Activated CD4-positive, alpha-beta memory T cell treated with anti-CD3 and anti-CD28 coated beads, Interleukin-2, amount 10 ng/mL, durations not matched to agents 7 days and 5 days (primary cell): ENCODE results near the gene LDLRAP1. TPM values are rescaled to one million over a fixed set of nuclear protein-coding genes. Genes with fewer than 3 reads are reported as not detected.

Source experiments
- CTCF ChIA-PET: fragments of 350-600 bp; sonication (Branson Sonifier 250); formaldehyde crosslinking; loops from one replicate; lab custom pipeline; 2021; ENCODE audit warnings: antibody characterized with exemption, inconsistent platforms; lab: Charles Lee
- POLR2A ChIA-PET: fragments of 350-600 bp; sonication (Branson Sonifier 250); formaldehyde crosslinking; loops from one replicate; lab custom pipeline; 2021; ENCODE audit warnings: antibody characterized with exemption; lab: Charles Lee
- DNase-seq: peaks from one replicate; pipeline ENCODE4 v3.0.0-alpha.2; 2020
- H3K27ac Mint-ChIP-seq: one replicate; pipeline ENCODE4 v1.8.0; 2021; ENCODE audit warnings: mild to moderate bottlenecking, mixed read lengths
- H3K27me3 Mint-ChIP-seq: one replicate; pipeline ENCODE4 v1.8.0; 2021; ENCODE audit warnings: mixed read lengths
- H3K36me3 Mint-ChIP-seq: one replicate; pipeline ENCODE4 v1.8.0; 2021; ENCODE audit warnings: low read depth, mixed read lengths
- H3K4me1 Mint-ChIP-seq: one replicate; pipeline ENCODE4 v1.8.0; 2021; ENCODE audit warnings: mixed read lengths
- H3K4me3 Mint-ChIP-seq: one replicate; pipeline ENCODE4 v1.8.0; 2021; ENCODE audit warnings: mild to moderate bottlenecking, mixed read lengths
- H3K9me3 Mint-ChIP-seq: one replicate; pipeline ENCODE4 v1.8.0; 2021; ENCODE audit warnings: mixed read lengths
- total RNA-seq, 2 experiments: library from RNA; stranded (reverse); gene quantifications; one replicate each; pipeline ENCODE4 v1.2.3, GENCODE V29; 2021

LDLRAP1 gene
- total RNA-seq, 2 experiments from 2014 or later = 26.4 to 27.7 TPM

DNA sequence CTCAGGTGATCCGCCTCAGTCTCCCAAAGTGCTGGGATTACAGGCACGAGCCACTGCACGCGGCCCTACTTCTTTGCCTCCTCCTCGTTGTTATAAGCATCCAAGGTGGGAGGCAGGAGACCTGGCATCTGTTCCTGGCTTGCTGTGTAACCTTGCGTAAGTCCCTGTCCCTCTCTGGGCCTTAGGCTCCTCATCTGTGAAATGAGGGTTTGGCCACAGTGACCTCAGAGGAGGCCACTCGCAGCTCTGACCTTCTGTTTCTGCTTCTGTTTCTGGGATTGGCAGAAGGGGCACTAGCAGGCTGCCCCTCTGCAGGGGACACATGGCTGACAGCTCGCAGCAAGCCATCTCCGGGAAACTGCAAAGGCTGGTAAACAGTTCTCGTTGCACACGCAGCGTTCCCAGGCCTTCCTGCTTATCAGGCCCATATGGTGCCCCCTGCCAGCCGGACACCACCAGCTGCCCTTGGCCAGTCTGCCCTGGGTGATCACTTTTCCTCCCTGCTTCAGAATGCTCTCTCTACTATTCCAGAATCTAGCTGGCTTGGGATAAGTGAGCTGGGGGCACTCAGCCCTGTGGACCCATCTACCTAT lies 2.6 kb upstream of the LDLRAP1 start:
- ChIA-PET CTCF (interaction anchor here (0.6 kb wide), 2 partner anchors 60 to 253 kb away, joined by 3 read pairs; no protein-coding TSS in a partner anchor), POLR2A (interaction anchor here (1.0 kb wide), 1 partner anchor 8 kb away, joined by 3 read pairs; no protein-coding TSS in a partner anchor)
- DNase-seq = no peak
- Mint-ChIP-seq H3K27me3 (peaks cover 19% of the 10 kb centered on the region), H3K27ac (no peak overlapping the region), H3K9me3 (no peaks in the 10 kb centered on the region), H3K4me3 (no peak overlapping the region), H3K36me3 (peaks cover 4% of the 10 kb centered on the region), H3K4me1 (peaks cover 16% of the 10 kb centered on the region)

DNA sequence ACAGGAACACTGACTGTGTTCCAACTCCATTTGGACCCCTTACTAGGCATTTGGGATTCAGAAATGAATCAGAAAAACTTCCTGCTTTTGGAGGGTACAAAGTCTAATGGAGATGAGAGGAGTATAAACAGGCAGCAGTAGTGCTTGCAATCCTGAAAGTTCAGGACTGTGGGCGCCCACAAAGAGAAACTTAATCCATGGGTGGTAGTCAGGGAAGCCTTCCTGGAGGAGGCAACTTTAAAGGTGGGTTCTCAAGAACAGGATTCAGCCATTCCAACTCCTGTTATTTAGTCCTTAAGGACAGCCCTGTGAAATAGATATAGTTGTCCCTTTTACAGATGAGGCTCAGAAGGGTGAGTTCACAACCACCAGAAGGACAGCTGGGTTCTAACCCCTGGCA lies 2.0 kb upstream of the LDLRAP1 start:
- Mint-ChIP-seq H3K27me3 (peaks cover 14% of the 10 kb centered on the region), H3K9me3 (no peaks in the 10 kb centered on the region), H3K4me1 (peaks cover 17% of the 10 kb centered on the region), H3K27ac (no peak overlapping the region), H3K36me3 (peaks cover 5% of the 10 kb centered on the region), H3K4me3 (no peak overlapping the region)
- no peak for DNase-seq
- CTCF ChIA-PET = interaction anchor here (0.6 kb wide), 1 partner anchor 61 kb away, joined by 3 read pairs; no protein-coding TSS in a partner anchor
- POLR2A ChIA-PET = no interaction called here

DNA sequence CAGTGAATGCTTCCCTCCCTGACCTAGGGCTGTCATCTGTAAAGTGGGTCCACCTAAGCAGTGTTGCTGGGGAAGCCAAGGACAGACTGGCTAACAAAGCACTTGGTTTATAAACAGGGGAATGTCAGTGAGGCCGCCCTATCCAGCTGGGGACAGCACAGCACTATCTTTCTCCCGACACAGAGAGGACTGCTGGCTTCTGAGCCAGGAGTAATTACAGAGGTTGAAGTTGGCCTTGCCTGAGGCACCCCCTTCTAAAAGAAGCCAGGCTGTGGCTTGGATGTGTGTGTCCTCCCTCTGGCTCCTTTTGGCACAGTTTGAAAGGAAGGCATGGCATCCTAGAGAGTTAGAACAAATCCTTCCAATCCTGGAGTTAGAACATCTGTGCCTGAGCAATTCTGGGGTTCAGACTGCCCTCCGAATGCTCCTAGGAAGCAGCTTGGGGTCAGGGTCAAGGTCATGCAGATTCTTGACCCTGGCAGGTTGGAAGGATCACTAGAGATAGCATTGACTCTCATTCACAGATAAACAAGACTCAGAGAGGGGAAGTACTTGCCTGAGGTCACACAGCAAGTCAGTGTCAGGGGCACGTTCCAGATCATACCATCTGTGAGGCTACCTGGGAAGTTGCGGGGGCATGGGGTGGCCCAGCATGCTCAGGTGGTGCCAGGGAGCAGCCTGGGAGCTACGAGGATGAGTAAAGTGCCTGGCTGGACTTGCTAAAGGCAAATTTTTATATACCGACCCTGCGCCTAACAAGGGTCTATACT lies 1.3 kb upstream of the LDLRAP1 start:
- no peaks in the 10 kb centered on the region for H3K9me3 Mint-ChIP-seq
- peak overlapping the region; percentile 61 for H3K4me3 Mint-ChIP-seq
- peaks cover 21% of the 10 kb centered on the region for H3K4me1 Mint-ChIP-seq
- no peak for DNase-seq
- H3K36me3 Mint-ChIP-seq = peaks cover 8% of the 10 kb centered on the region
- no peak overlapping the region for H3K27ac Mint-ChIP-seq
- CTCF ChIA-PET = interaction anchor here (1.0 kb wide), 1 partner anchor 70 kb away, joined by 4 read pairs; no protein-coding TSS in a partner anchor
- POLR2A ChIA-PET = no interaction called here
- H3K27me3 Mint-ChIP-seq = peaks cover 8% of the 10 kb centered on the region

DNA sequence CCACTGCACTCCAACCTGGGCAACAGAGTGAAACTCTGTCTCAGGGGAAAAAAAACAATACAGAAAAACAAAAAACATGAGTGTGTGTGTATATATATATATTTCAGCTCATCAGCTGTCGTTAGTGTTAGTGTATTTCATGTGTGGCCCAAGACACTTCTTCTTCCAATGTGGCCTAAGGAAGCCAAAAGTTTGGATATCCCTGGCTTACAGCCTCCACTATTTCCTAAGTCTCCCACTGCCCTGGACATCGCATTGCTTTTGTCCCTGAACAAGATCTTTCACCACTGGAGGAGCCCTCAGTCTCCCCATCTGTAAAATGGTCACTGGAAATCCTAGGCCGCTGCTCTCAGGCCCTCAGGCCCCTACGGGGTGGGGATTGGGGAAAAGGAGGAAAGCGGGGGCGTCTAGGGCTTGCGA lies 391 bp upstream of the LDLRAP1 start:
- ChIA-PET POLR2A (interaction anchor here (0.9 to 1.5 kb wide), 6 partner anchors 22 to 362 kb away, joined by 3 to 6 read pairs (median 4); partner anchors contain the start of gene MACO1), CTCF (interaction anchor here (1.0 kb wide), 1 partner anchor 69 kb away, joined by 4 read pairs; no protein-coding TSS in a partner anchor)
- Mint-ChIP-seq H3K36me3 (peaks cover 8% of the 10 kb centered on the region), H3K4me3 (peak overlapping the region; percentile 61), H3K27me3 (peaks cover 7% of the 10 kb centered on the region), H3K4me1 (peaks cover 26% of the 10 kb centered on the region), H3K27ac (peak overlapping the region; percentile 40), H3K9me3 (no peaks in the 10 kb centered on the region)
- no peak for DNase-seq

DNA sequence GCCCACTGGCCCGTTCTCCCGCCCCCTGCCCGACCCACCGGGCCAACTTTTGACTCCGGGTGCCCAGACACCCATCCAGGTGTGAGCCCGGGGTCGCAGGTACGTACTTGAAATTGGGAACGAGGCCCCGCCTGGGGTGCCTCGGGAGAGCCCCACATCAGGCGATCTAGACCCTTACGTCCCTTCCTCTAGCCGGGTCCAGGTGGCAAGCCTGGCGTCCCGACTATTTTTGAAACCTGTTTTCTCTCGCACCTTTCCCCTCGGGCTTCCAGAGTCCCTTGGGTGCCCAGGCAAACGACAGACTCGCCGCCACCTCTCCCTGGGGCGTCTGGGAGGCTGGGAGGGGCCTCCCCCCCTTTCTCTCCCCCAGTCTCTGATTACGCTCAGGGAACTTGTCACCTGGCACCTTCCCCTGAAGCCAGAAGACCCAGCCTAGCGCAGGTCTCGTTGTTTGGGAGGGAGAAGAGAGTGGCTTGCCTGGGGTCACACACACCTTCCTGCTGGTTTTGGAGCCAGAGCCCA lies 898 bp downstream of the LDLRAP1 start:
- Mint-ChIP-seq H3K27ac (no peak overlapping the region), H3K36me3 (peaks cover 8% of the 10 kb centered on the region), H3K9me3 (no peaks in the 10 kb centered on the region), H3K4me1 (peaks cover 38% of the 10 kb centered on the region), H3K27me3 (peaks cover 6% of the 10 kb centered on the region), H3K4me3 (peak overlapping the region; percentile 75)
- ChIA-PET CTCF (no interaction called here), POLR2A (interaction anchor here (0.9 to 1.5 kb wide), 4 partner anchors 21 to 311 kb away, joined by 3 to 6 read pairs (median 5); partner anchors contain the start of gene MACO1)
- no peak for DNase-seq

DNA sequence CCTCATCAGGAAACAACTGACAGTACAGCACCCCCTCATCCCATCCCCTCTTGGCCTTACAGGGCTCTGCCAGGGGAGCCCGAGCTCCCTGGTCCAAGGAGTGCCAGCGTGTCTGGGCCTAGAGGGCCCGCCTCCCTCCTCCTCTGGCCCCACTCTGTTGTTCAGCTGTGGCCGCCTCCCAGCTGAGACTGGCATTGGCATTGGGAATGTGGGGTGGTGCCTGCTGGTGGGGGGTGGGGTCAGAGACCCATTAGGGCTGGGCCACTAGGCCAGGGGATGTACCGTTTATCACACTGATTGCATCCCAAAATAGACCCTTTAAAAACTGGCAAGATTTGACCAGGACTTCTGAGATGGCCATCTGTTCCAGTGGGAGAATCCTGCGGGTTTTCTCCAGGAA lies 1.4 kb downstream of the LDLRAP1 start:
- POLR2A ChIA-PET = no interaction called here
- H3K4me1 Mint-ChIP-seq = peaks cover 43% of the 10 kb centered on the region
- peaks cover 8% of the 10 kb centered on the region for H3K36me3 Mint-ChIP-seq
- H3K27me3 Mint-ChIP-seq = peaks cover 6% of the 10 kb centered on the region
- no peak for DNase-seq
- H3K9me3 Mint-ChIP-seq = no peaks in the 10 kb centered on the region
- peak overlapping the region; percentile 75 for H3K4me3 Mint-ChIP-seq
- CTCF ChIA-PET = no interaction called here
- H3K27ac Mint-ChIP-seq = no peak overlapping the region

DNA sequence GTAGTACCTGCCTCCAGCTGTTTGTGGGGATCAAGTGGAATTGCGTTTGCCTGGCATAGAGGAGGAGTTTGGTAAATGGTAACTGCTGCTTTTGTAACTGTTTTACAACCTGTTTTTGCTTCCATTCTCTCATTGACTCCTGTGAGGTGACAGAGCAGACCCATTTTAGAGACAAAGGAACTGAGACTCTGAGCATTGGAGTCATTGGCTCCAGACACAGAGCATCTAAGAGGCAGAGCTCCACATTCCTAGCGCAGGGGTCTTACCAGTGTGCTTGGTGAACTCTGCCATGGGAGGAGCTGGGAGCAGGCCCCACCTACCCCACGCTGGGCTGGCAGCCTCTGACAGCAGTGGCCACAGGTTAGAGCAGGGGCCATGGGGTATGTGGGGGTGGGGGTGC lies 2.4 kb downstream of the LDLRAP1 start:
- no peaks in the 10 kb centered on the region for H3K9me3 Mint-ChIP-seq
- H3K4me1 Mint-ChIP-seq = peaks cover 53% of the 10 kb centered on the region
- H3K4me3 Mint-ChIP-seq = peak overlapping the region; percentile 75
- ChIA-PET POLR2A (interaction anchor here (1.1 to 2.0 kb wide), 3 partner anchors 9 to 20 kb away, joined by 3 to 8 read pairs (median 6); no protein-coding TSS in a partner anchor), CTCF (no interaction called here)
- DNase-seq = no peak
- peaks cover 6% of the 10 kb centered on the region for H3K27me3 Mint-ChIP-seq
- no peak overlapping the region for H3K27ac Mint-ChIP-seq
- peaks cover 13% of the 10 kb centered on the region for H3K36me3 Mint-ChIP-seq

DNA sequence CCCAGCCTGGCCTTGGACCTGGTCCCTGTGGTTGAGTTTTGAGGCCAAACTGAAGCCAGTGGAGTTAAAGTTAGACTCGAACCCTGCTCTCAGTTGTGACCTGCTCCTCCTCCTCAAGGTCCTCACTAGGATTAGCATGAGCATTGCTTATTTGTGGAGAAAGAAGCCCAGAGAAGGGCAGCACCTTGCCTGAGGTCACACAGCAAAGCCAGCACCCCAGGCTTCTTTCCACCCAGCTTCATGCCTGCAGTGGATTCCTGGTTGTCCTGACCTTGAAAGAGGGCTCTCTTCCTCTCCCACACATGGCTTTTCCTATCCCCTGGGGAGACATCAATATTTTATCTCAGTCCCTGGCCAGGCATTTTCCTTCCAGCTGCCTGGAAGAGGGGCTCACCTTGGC lies 2.8 kb downstream of the LDLRAP1 start:
- no peak overlapping the region for H3K4me3 Mint-ChIP-seq
- CTCF ChIA-PET = interaction anchor here (1.0 kb wide), 1 partner anchor 34 kb away, joined by 3 read pairs; no protein-coding TSS in a partner anchor
- DNase-seq = no peak
- no peaks in the 10 kb centered on the region for H3K9me3 Mint-ChIP-seq
- peaks cover 57% of the 10 kb centered on the region for H3K4me1 Mint-ChIP-seq
- peaks cover 6% of the 10 kb centered on the region for H3K27me3 Mint-ChIP-seq
- POLR2A ChIA-PET = interaction anchor here (1.1 to 2.0 kb wide), 3 partner anchors 9 to 19 kb away, joined by 3 to 8 read pairs (median 6); no protein-coding TSS in a partner anchor
- H3K36me3 Mint-ChIP-seq = peaks cover 15% of the 10 kb centered on the region
- H3K27ac Mint-ChIP-seq = no peak overlapping the region

DNA sequence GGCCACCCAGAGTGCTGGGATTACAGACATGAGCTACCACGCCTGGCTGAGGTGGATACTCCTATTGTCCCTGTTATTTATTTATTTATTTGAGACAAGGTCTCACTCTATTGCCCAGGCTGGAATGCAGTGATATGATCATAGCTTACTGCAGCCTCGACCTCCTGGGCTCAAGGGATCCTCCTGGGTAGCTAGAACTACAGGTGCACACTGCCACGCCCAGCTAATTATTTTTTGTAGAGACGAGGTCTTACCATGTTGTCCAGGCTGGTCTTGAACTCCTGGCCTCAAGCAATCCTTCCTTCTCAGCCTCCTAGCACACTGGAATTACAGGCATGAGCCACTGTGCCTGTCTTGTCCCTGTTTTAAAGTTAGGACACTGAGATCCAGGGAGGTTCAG lies 5.2 kb downstream of the LDLRAP1 start:
- POLR2A ChIA-PET = interaction anchor here (1.0 to 3.0 kb wide), 7 partner anchors 11 to 271 kb away, joined by 4 to 33 read pairs (median 9); partner anchors contain the start of gene MTFR1L
- peak overlapping the region; percentile 94 for H3K27ac Mint-ChIP-seq
- peaks cover 78% of the 10 kb centered on the region for H3K4me1 Mint-ChIP-seq
- no peak for DNase-seq
- no peak overlapping the region for H3K4me3 Mint-ChIP-seq
- CTCF ChIA-PET = interaction anchor here (0.7 to 2.2 kb wide), 5 partner anchors 8 to 298 kb away, joined by 3 to 13 read pairs (median 5); no protein-coding TSS in a partner anchor
- H3K27me3 Mint-ChIP-seq = peaks cover 2% of the 10 kb centered on the region
- H3K36me3 Mint-ChIP-seq = peaks cover 19% of the 10 kb centered on the region
- no peaks in the 10 kb centered on the region for H3K9me3 Mint-ChIP-seq

DNA sequence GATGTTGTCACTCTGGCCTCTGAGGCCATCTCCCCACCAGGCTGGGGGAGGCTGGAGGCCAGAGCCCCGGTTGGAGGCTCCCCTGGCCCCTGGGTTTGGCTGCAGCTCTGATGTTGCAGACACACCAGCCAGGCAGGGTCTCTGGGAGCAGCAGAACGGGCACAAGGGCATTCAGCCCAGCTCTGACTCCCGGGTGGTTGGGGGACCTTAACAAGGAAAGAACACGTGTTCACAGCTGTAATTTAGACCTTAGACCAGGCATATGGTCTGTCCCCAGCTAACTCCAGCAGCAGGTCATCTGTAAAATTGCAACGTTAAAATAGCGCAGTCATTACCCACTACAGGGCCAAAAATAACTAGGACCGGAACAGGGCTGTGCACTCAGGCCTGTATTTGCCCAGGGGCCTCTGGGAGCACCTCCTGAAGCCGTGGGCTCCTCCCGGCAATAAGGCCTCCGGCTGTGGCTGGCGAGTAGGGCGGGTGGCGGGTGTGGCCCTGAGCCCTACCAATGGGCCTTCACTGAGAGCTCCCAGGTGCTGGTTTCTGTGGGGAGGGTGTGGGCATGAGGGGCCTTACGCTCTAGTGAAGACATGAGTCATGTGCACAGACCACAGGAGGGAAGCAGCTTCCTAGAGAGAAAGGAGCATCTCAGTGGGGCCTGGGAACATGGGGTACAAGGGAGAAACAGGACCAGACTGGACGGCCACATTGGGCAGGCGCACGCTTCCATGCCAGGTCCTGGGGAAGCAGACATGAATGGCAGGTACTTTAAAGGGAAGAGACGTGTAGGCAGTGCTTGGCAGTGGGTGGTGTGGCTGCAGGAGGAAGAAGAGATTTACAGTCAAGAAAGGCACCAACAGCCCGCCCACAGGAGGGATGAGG lies 6.1 kb downstream of the LDLRAP1 start:
- peak; percentile 90 for DNase-seq
- Mint-ChIP-seq H3K27ac (peak overlapping the region; percentile 94), H3K36me3 (peaks cover 20% of the 10 kb centered on the region), H3K27me3 (peaks cover 1% of the 10 kb centered on the region), H3K9me3 (no peaks in the 10 kb centered on the region), H3K4me1 (peaks cover 80% of the 10 kb centered on the region), H3K4me3 (peak overlapping the region; percentile 45)
- CTCF ChIA-PET = interaction anchor here (0.6 to 2.6 kb wide), 13 partner anchors 8 to 439 kb away, joined by 3 to 14 read pairs (median 3); no protein-coding TSS in a partner anchor
- POLR2A ChIA-PET = interaction anchor here (1.0 to 3.0 kb wide), 11 partner anchors 9 to 271 kb away, joined by 3 to 33 read pairs (median 6); partner anchors contain the start of gene MTFR1L

DNA sequence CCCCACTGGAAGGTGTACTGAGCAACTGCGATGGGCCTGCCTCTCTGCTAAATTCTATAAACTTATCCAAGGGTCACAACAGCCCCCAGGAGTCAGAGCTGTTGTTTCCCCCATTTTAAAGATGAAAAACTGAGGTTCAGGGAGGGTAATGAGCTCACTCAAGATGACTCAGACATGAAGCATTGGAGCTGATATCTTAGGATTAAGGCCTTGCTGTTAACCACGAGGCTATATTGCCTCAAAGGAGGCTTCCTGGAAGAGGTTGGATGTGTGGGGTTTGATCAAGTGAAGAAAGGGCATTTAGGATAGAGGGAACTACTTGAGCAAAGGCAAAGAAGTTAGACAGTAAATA lies 6.7 kb downstream of the LDLRAP1 start:
- Mint-ChIP-seq H3K36me3 (peaks cover 20% of the 10 kb centered on the region), H3K4me1 (peaks cover 76% of the 10 kb centered on the region), H3K27ac (peak overlapping the region; percentile 94), H3K9me3 (no peaks in the 10 kb centered on the region), H3K27me3 (no peaks in the 10 kb centered on the region), H3K4me3 (peak overlapping the region; percentile 45)
- CTCF ChIA-PET = interaction anchor here (1.1 to 2.6 kb wide), 8 partner anchors 11 to 345 kb away, joined by 3 to 14 read pairs (median 3); no protein-coding TSS in a partner anchor
- POLR2A ChIA-PET = interaction anchor here (0.9 to 3.0 kb wide), 9 partner anchors 9 to 270 kb away, joined by 3 to 33 read pairs (median 8); partner anchors contain the start of gene MTFR1L
- DNase-seq = no peak
